Measurements from ENCODE around the gene BEAN1. TPM values are rescaled to one million over a fixed set of nuclear protein-coding genes. Genes with fewer than 3 reads are reported as not detected.

BEAN1 gene
- polyA plus RNA-seq, 1 of the 3 experiments (the other 2 are of a cell fraction): 0.07 TPM

GRCh38 chr16:66503612-66504011 is 76.5 kb downstream of the BEAN1 start:
- 96% methylated on average over 3 of the region's 3 CpGs for WGBS (ENCODE audit: low lambda C conversion rate)

GRCh38 chr16:66507731-66508239 is 80.7 kb downstream of the BEAN1 start:
- DNase-seq: no peak
- no peaks in the 10 kb centered on the region for H4K20me1 ChIP-seq (ENCODE audit: insufficient read depth)
- no peak overlapping the region for H3K4me3 ChIP-seq (ENCODE audit: low read depth in 2 of 2, low read length in 1 of 2)
- ChIA-PET POLR2A (no interaction called here), CTCF (interaction anchor here (1.6 kb wide), 1 partner anchor 151 kb away, joined by 6 read pairs; no protein-coding TSS in a partner anchor)
- 78% methylated on average over 4 of the region's 4 CpGs for WGBS (ENCODE audit: low lambda C conversion rate)
- H3F3A ChIP-seq (replicated peaks; ENCODE audit: insufficient read depth): peaks cover 21% of the 10 kb centered on the region
- H3K36me3 ChIP-seq (replicated peaks in 1 of 2; ENCODE audit: control insufficient read depth in 1 of 2, insufficient read depth in 2 of 2, low read length in 1 of 2): no peaks in the 10 kb centered on the region
- no peaks in the 10 kb centered on the region for H3K79me2 ChIP-seq (ENCODE audit: insufficient read depth)
- H2AFZ ChIP-seq (ENCODE audit: low read depth): no peak overlapping the region
- H3K27ac ChIP-seq (ENCODE audit: low read depth in 2 of 2, low read length in 1 of 2): no peak overlapping the region
- peaks cover 5 to 20% of the 10 kb centered on the region in 2 experiments; a peak in 3 of 4 replicates for H3K4me1 ChIP-seq (ENCODE audit: control insufficient read depth in 1 of 2, insufficient read depth in 2 of 2, low read depth in 1 of 2, low read length in 1 of 2)
- H3K9me2 ChIP-seq: no peaks in the 10 kb centered on the region
- H3K9ac ChIP-seq: no peak overlapping the region
- H3K27me3 ChIP-seq (ENCODE audit: insufficient read depth): no peaks in the 10 kb centered on the region
- no peak overlapping the region for H3K4me2 ChIP-seq
- TF ChIP-seq SIN3A (IDR thresholded peaks at IDR 0.05; ENCODE audit: borderline replicate concordance, low read depth, low read length) (no peak), GATA2 (CRISPR knock-in tag; IDR thresholded peaks at IDR 0.05) (no peak), NFIC (IDR thresholded peaks at IDR 0.05; ENCODE audit: borderline replicate concordance) (no peak), CHD2 (IDR thresholded peaks at IDR 0.05; ENCODE audit: low read length, partially characterized antibody) (no peak), MXI1 (IDR thresholded peaks at IDR 0.05; ENCODE audit: low read depth, low read length) (no peak), CTCF (IDR thresholded peaks at IDR 0.05) (no peak)
- H3K9me3 ChIP-seq: no peaks in the 10 kb centered on the region

More at GRCh38 chr16:66503612-66504011, 76.5 kb downstream of the BEAN1 start:
- TF ChIP-seq RFX5 (IDR thresholded peaks at IDR 0.05; ENCODE audit: low read length) (no peak), ZBTB33 (IDR thresholded peaks at IDR 0.05; ENCODE audit: borderline replicate concordance, low read depth) (no peak), IRF3 (IDR thresholded peaks at IDR 0.05; ENCODE audit: low read depth, low read length) (no peak)
- DNase-seq: no peak
- Histone ChIP-seq H3K27ac (ENCODE audit: low read depth in 2 of 2, low read length in 1 of 2) (no peak overlapping the region), H3K4me1 (ENCODE audit: control insufficient read depth in 1 of 2, insufficient read depth in 2 of 2, low read depth in 1 of 2, low read length in 1 of 2) (no peaks in the 10 kb centered on the region), H3F3A (replicated peaks; ENCODE audit: insufficient read depth) (no peaks in the 10 kb centered on the region), H3K9me3 (no peaks in the 10 kb centered on the region), H3K4me2 (no peak overlapping the region), H3K9ac (no peak overlapping the region), H3K79me2 (ENCODE audit: insufficient read depth) (no peaks in the 10 kb centered on the region), H2AFZ (ENCODE audit: low read depth) (no peak overlapping the region), H3K36me3 (replicated peaks in 1 of 2; ENCODE audit: control insufficient read depth in 1 of 2, insufficient read depth in 2 of 2, low read length in 1 of 2) (no peaks in the 10 kb centered on the region), H3K4me3 (ENCODE audit: low read depth in 2 of 2, low read length in 1 of 2) (no peak overlapping the region), H4K20me1 (ENCODE audit: insufficient read depth) (no peaks in the 10 kb centered on the region), H3K27me3 (ENCODE audit: insufficient read depth) (no peaks in the 10 kb centered on the region), H3K9me2 (no peaks in the 10 kb centered on the region)
- ChIA-PET CTCF (no interaction called here), POLR2A (no interaction called here)

All from SK-N-SH (cell line).